Measurements from ENCODE around the gene GRHPR.

Gene GRHPR

DNA sequence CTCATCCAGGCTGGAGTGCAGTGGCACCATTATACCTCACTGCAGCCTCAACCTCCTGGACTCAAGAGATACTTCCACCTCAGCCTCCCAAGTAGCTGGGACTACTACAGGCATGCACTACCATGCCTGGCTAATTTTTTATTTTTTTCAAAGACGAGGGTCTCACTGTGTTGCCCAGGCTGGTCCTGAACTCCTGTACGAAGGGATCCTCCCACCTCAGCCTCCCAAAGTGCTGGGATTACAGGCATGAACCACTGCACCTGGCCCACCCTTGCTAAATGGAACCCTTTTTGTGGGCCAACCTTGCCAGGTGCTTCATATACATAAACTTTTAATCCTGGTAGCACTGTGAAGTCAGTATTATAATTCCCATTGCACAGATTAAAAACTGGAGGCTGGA is 1.0 kb downstream of the GRHPR start:
- Histone ChIP-seq H3K27me3 (ENCODE audit: insufficient read depth, poor library complexity, severe bottlenecking) (no peaks in the 10 kb centered on the region), H3K27ac (replicated peaks) (no peak overlapping the region; the same call in 1 of the 2 replicates), H3K4me3 (replicated peaks; ENCODE audit: insufficient read depth, low read length) (peak overlapping the region; percentile 79)
- no peak for TF ChIP-seq GABPA (IDR thresholded peaks at IDR 0.05; ENCODE audit: low read depth)
- TF ChIP-seq POLR2AphosphoS5 (IDR thresholded peaks at IDR 0.05; ENCODE audit: low read depth): no peak
- TF ChIP-seq SPI1 (IDR thresholded peaks at IDR 0.05; ENCODE audit: borderline replicate concordance, low read depth): no peak
- TF ChIP-seq, protein P1, sequence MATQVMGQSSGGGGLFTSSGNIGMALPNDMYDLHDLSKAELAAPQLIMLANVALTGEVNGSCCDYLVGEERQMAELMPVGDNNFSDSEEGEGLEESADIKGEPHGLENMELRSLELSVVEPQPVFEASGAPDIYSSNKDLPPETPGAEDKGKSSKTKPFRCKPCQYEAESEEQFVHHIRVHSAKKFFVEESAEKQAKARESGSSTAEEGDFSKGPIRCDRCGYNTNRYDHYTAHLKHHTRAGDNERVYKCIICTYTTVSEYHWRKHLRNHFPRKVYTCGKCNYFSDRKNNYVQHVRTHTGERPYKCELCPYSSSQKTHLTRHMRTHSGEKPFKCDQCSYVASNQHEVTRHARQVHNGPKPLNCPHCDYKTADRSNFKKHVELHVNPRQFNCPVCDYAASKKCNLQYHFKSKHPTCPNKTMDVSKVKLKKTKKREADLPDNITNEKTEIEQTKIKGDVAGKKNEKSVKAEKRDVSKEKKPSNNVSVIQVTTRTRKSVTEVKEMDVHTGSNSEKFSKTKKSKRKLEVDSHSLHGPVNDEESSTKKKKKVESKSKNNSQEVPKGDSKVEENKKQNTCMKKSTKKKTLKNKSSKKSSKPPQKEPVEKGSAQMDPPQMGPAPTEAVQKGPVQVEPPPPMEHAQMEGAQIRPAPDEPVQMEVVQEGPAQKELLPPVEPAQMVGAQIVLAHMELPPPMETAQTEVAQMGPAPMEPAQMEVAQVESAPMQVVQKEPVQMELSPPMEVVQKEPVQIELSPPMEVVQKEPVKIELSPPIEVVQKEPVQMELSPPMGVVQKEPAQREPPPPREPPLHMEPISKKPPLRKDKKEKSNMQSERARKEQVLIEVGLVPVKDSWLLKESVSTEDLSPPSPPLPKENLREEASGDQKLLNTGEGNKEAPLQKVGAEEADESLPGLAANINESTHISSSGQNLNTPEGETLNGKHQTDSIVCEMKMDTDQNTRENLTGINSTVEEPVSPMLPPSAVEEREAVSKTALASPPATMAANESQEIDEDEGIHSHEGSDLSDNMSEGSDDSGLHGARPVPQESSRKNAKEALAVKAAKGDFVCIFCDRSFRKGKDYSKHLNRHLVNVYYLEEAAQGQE (IDR thresholded peaks at IDR 0.05; ENCODE audit: insufficient replicate concordance, low read depth): no peak
- TF ChIP-seq, protein P2, sequence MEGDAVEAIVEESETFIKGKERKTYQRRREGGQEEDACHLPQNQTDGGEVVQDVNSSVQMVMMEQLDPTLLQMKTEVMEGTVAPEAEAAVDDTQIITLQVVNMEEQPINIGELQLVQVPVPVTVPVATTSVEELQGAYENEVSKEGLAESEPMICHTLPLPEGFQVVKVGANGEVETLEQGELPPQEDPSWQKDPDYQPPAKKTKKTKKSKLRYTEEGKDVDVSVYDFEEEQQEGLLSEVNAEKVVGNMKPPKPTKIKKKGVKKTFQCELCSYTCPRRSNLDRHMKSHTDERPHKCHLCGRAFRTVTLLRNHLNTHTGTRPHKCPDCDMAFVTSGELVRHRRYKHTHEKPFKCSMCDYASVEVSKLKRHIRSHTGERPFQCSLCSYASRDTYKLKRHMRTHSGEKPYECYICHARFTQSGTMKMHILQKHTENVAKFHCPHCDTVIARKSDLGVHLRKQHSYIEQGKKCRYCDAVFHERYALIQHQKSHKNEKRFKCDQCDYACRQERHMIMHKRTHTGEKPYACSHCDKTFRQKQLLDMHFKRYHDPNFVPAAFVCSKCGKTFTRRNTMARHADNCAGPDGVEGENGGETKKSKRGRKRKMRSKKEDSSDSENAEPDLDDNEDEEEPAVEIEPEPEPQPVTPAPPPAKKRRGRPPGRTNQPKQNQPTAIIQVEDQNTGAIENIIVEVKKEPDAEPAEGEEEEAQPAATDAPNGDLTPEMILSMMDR (IDR thresholded peaks at IDR 0.05; ENCODE audit: insufficient read depth, low read length): no peak
- no peak for DNase-seq (ENCODE audit: low read depth in 1 of 2, low spot score in 1 of 2)

DNA sequence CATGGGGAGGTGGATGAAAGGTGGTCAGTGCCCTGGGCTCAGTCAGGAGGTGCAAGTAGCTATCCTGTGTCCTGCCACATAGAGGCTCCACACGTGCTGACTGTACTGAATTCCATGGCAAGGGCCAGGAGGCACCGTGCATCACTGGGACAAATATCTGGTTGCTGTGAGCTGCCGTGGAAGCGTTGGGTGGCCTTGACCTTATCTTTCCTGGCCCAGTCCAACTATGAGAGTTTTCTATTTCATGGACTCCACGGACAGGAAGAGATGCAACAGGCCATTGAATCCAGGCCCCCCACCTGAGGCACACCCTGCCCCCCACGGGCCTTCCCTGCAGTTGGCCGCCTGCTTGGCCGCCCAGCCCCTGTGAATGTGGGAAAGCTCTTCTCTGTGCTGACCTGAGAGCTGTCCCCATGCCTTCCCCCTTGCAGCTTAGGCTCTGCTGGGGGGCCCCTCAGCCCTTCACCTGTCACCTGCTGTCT is 1.7 kb downstream of the GRHPR start:
- H3K27me3 ChIP-seq (ENCODE audit: insufficient read depth, poor library complexity, severe bottlenecking): no peaks in the 10 kb centered on the region
- no peak for DNase-seq (ENCODE audit: low read depth in 1 of 2, low spot score in 1 of 2)
- H3K4me3 ChIP-seq (replicated peaks; ENCODE audit: insufficient read depth, low read length): no peak overlapping the region
- no peak overlapping the region for H3K27ac ChIP-seq (replicated peaks)
- no peak for TF ChIP-seq POLR2AphosphoS5 (IDR thresholded peaks at IDR 0.05; ENCODE audit: low read depth)
- TF ChIP-seq, protein P1 (IDR thresholded peaks at IDR 0.05; ENCODE audit: insufficient replicate concordance, low read depth): no peak
- TF ChIP-seq, protein P2 (IDR thresholded peaks at IDR 0.05; ENCODE audit: insufficient read depth, low read length): no peak
- TF ChIP-seq SPI1 (IDR thresholded peaks at IDR 0.05; ENCODE audit: borderline replicate concordance, low read depth): no peak
- TF ChIP-seq GABPA (IDR thresholded peaks at IDR 0.05; ENCODE audit: low read depth): no peak

DNA sequence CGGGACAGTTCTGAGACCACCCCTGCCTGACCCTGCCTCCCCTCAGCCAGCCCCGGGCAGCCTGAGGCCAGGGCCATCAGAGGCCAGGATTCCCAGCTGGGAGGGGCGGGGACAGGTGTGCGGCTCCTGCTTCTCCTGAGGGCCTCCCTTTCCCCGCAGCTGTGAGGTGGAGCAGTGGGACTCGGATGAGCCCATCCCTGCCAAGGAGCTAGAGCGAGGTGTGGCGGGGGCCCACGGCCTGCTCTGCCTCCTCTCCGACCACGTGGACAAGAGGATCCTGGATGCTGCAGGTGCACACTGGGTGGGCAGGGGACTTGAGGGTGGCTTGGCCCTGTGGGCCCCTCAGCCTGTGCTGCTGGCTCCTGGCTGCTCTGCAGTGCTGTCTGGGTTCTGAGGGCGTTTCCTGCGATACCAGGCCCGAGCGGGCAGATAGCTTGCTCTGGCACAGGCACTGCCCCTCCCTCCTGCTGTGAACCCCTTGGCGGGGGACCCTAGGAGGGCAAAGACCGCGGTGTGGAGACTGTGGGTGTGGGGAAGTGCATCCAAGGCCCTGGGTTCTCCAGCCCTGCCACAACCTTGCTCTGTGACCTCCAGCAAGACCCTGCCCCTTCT is 2.3 kb downstream of the GRHPR start:
- TF ChIP-seq GABPA (IDR thresholded peaks at IDR 0.05; ENCODE audit: low read depth) (no peak), POLR2AphosphoS5 (IDR thresholded peaks at IDR 0.05; ENCODE audit: low read depth) (no peak), SPI1 (IDR thresholded peaks at IDR 0.05; ENCODE audit: borderline replicate concordance, low read depth) (no peak)
- TF ChIP-seq, protein P1 (IDR thresholded peaks at IDR 0.05; ENCODE audit: insufficient replicate concordance, low read depth): no peak
- TF ChIP-seq, protein P2 (IDR thresholded peaks at IDR 0.05; ENCODE audit: insufficient read depth, low read length): no peak

More for the DNA sequence above, 2.3 kb downstream of the GRHPR start:
- Histone ChIP-seq H3K4me3 (replicated peaks; ENCODE audit: insufficient read depth, low read length) (no peak overlapping the region), H3K27ac (replicated peaks) (no peak overlapping the region), H3K27me3 (ENCODE audit: insufficient read depth, poor library complexity, severe bottlenecking) (no peaks in the 10 kb centered on the region)
- DNase-seq (ENCODE audit: low read depth in 1 of 2, low spot score in 1 of 2): no peak

Measured in HL-60 (cell line).